HepG2 (cell line): ENCODE data around the gene ABCB10. TPM values are rescaled to one million over a fixed set of nuclear protein-coding genes. Genes with fewer than 3 reads are reported as not detected.

Experiments used
- DBP ChIP-seq: sonication (generic); formaldehyde crosslinking; IDR thresholded peaks from 2 replicates; pipeline ENCODE4 v1.4.0; 2020; ENCODE audit warnings: missing genetic modification reagents; ENCODE audit errors: not compliant biosample characterization
- ELK4 ChIP-seq: sonication (generic); formaldehyde crosslinking; IDR thresholded peaks from 2 replicates; pipeline ENCODE4 v1.9.0; 2021; ENCODE audit warnings: missing genetic modification reagents, borderline replicate concordance
- GTF3A ChIP-seq: sonication (generic); formaldehyde crosslinking; conservative IDR thresholded peaks from 2 replicates; pipeline ENCODE4 v1.4.0; 2020; ENCODE audit warnings: mild to moderate bottlenecking, missing genetic modification reagents
- HCFC1 ChIP-seq: fragments of 150-350 bp; IDR thresholded peaks from 2 replicates; pipeline ENCODE4 v1.6.1; 2014; ENCODE audit warnings: low read depth, low read length
- HNRNPK ChIP-seq: fragments of 200-400 bp; formaldehyde crosslinking; IDR thresholded peaks from 2 replicates; pipeline ENCODE4 v1.6.1; 2018; ENCODE audit warnings: low read length, low read depth, moderate library complexity, mild to moderate bottlenecking; ENCODE audit not compliant: poor library complexity, severe bottlenecking
- LRRFIP1 ChIP-seq: sonication (generic); formaldehyde crosslinking; conservative IDR thresholded peaks from 2 replicates; pipeline ENCODE4 v1.4.0; 2020; ENCODE audit warnings: missing genetic modification reagents
- MATR3 ChIP-seq: sonication (generic); formaldehyde crosslinking; IDR thresholded peaks from 2 replicates; pipeline ENCODE4 v1.4.0; 2020; ENCODE audit warnings: missing genetic modification reagents
- MLXIP ChIP-seq: sonication (generic); formaldehyde crosslinking; IDR thresholded peaks from 2 replicates; pipeline ENCODE4 v1.9.0; 2021; ENCODE audit warnings: missing genetic modification reagents, borderline replicate concordance
- MNT ChIP-seq: fragments of 450-650 bp; IDR thresholded peaks from 2 replicates; pipeline ENCODE4 v1.6.1; 2016
- SP5 ChIP-seq: IDR thresholded peaks from 2 replicates; pipeline ENCODE4 v1.6.1; 2016; ENCODE audit warnings: low read depth, borderline replicate concordance
- TARDBP ChIP-seq: sonication (generic); formaldehyde crosslinking; IDR thresholded peaks from 2 replicates; pipeline ENCODE4 v1.8.0; 2022; ENCODE audit warnings: mild to moderate bottlenecking, missing genetic modification reagents
- ZNF17 ChIP-seq: sonication (generic); formaldehyde crosslinking; IDR thresholded peaks from 2 replicates; pipeline ENCODE4 v1.5.0; 2020; ENCODE audit warnings: mild to moderate bottlenecking, missing genetic modification reagents
- ZNF230 ChIP-seq: sonication (generic); formaldehyde crosslinking; IDR thresholded peaks from 2 replicates; pipeline ENCODE4 v1.4.0; 2020; ENCODE audit warnings: mild to moderate bottlenecking, missing genetic modification reagents
- ZNF382 ChIP-seq: sonication (generic); formaldehyde crosslinking; IDR thresholded peaks from 2 replicates; pipeline ENCODE4 v1.5.0; 2020; ENCODE audit warnings: missing genetic modification reagents, mild to moderate bottlenecking, borderline replicate concordance
- ZNF530 ChIP-seq: sonication (generic); formaldehyde crosslinking; IDR thresholded peaks from 2 replicates; pipeline ENCODE4 v1.5.0; 2020; ENCODE audit warnings: low read depth, mild to moderate bottlenecking, missing genetic modification reagents
- ZNF713 ChIP-seq: sonication (generic); formaldehyde crosslinking; IDR thresholded peaks from 2 replicates; pipeline ENCODE4 v1.4.0; 2020; ENCODE audit warnings: mild to moderate bottlenecking, missing genetic modification reagents
- ZNF841 ChIP-seq: sonication (generic); formaldehyde crosslinking; IDR thresholded peaks from 2 replicates; pipeline ENCODE4 v1.8.1; 2023; ENCODE audit warnings: missing genetic modification reagents, borderline replicate concordance
- ZSCAN31 ChIP-seq: sonication (generic); formaldehyde crosslinking; IDR thresholded peaks from 2 replicates; pipeline ENCODE4 v1.5.0; 2020; ENCODE audit warnings: low read depth, mild to moderate bottlenecking, missing genetic modification reagents
- ZZZ3 ChIP-seq: sonication (generic); formaldehyde crosslinking; IDR thresholded peaks from 2 replicates; pipeline ENCODE4 v1.4.0; 2020; ENCODE audit warnings: missing genetic modification reagents, mild to moderate bottlenecking, borderline replicate concordance
- polyA plus RNA-seq, 8 experiments: library from polyadenylated mRNA; depleted of rRNA in 3 of 8; stranded (reverse) in 7 of 8; unstranded in 1 of 8; fragments of >200 nt; fragmentation: Illumina TruSeq in 4 of 8; extraction: Trizol in 4 of 8; gene quantifications; 2 replicates each; pipeline versions ENCODE4 v1.2.1 to v1.2.3, GENCODE V29; 2011 to 2016; ENCODE audit warnings: low read depth in 4 of 8, missing spikeins in 1 of 8, mixed read lengths in 1 of 8; ENCODE audit not compliant: insufficient read depth in 1 of 8
- total RNA-seq, 5 experiments: library from RNA; depleted of rRNA; stranded (reverse); fragments of >200 nt; fragmentation: Illumina TruSeq; extraction: Trizol; gene quantifications; 2 replicates each; pipeline ENCODE4 v1.2.3, GENCODE V29; 2016; ENCODE audit warnings: low read depth in 1 of 5

The ABCB10 gene
- total and polyA plus RNA-seq, 2 of the 13 experiments (the other 11 are each of a cell fraction or from before 2014, with no cell fraction given) = 11.2 to 28.9 TPM

GRCh38 chr1:229507951-229508822 lies 50.3 kb downstream of the ABCB10 start, which contains the start of gene NUP133 (continued):
- TF ChIP-seq MLXIP (CRISPR knock-in tag) (no peak), ZNF230 (CRISPR knock-in tag) (no peak), HNRNPK (no peak), SP5 (peak; percentile 46; the same call in 1 of the 2 replicates), ZNF382 (CRISPR knock-in tag) (no peak), ZNF713 (CRISPR knock-in tag) (no peak), ZNF841 (CRISPR knock-in tag) (no peak), TARDBP (peak; percentile 86), MATR3 (CRISPR knock-in tag) (no peak), LRRFIP1 (CRISPR knock-in tag) (no peak), ZZZ3 (CRISPR knock-in tag) (peak; percentile 89; the same call in 1 of the 2 replicates), ELK4 (CRISPR knock-in tag) (no peak), MNT (0 out of 2 replicates have a peak, but pooled peaks have one; percentile 20), DBP (CRISPR knock-in tag) (peak; percentile 33), HCFC1 (peak; percentile 61; the same call in 1 of the 2 replicates), ZNF530 (CRISPR knock-in tag) (no peak), GTF3A (no peak), ZNF17 (no peak), ZSCAN31 (CRISPR knock-in tag) (0 out of 2 replicates have a peak, but pooled peaks have one; percentile 71)
